ENCODE measurements around the gene HMOX2. TPM values are rescaled to one million over a fixed set of nuclear protein-coding genes. Genes with fewer than 3 reads are reported as not detected.

The HMOX2 gene
- total and polyA plus RNA-seq, 2 donors (not counting 3 experiments of a cell fraction or from before 2014, with no cell fraction given): 80.7 to 86.3 TPM

DNA sequence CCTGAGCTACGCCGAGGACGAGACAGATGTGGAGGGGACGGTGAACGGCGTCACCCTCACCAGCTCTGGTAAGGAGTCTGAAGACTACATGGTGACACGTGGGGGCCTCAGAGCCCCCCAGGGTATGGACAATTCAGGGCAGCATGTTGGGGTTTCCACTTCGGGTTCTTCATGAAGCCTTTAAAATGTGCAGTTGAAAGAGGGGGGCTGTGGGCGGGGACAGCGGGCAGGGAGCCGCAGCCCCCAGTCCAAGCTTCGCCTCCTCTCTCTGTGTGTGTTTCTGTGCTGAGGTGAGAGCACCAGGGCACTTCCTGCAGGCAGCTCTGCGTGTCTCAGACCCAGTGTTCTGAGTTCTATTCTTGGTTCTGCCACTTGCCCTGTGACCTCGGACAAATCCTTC, 25.8 kb upstream of the HMOX2 start:
- Histone ChIP-seq H3K9ac (replicated peaks; ENCODE audit: extremely low read depth, insufficient read depth, low read length) (no peak overlapping the region), H3K9me1 (replicated peaks; ENCODE audit: control insufficient read depth, extremely low read depth, insufficient read depth, low read length) (no peaks in the 10 kb centered on the region), H3K36me3 (ENCODE audit: control insufficient read depth in 2 of 2, extremely low read depth in 1 of 2, insufficient read depth in 2 of 2, low read length in 2 of 2) (peaks cover 21 to 55% of the 10 kb centered on the region in 2 experiments), H3K27ac (ENCODE audit: insufficient read depth, low read depth, low read length) (no peak overlapping the region), H3K4me3 (replicated peaks in 1 of 3; ENCODE audit: insufficient read depth in 1 of 3, low read depth in 1 of 3, low read length in 3 of 3) (no peak overlapping the region), H3K79me2 (ENCODE audit: control insufficient read depth, insufficient read depth, low read length) (no peaks in the 10 kb centered on the region), H3K27me3 (ENCODE audit: control insufficient read depth in 2 of 2, insufficient read depth in 2 of 2, low read length in 2 of 2) (no peaks in the 10 kb centered on the region), H3K4me1 (ENCODE audit: control insufficient read depth, extremely low read depth, insufficient read depth, low read length) (no peaks in the 10 kb centered on the region), H2AFZ (ENCODE audit: low read depth, low read length) (no peak overlapping the region), H4K20me1 (replicated peaks; ENCODE audit: control insufficient read depth, extremely low read depth, insufficient read depth, low read length) (no peaks in the 10 kb centered on the region), H3K4me2 (ENCODE audit: insufficient read depth, low read length) (no peak overlapping the region), H3K9me3 (replicated peaks; ENCODE audit: control insufficient read depth, insufficient read depth, low read length) (no peaks in the 10 kb centered on the region)
- BruUV-seq (replicated peaks): no TSS peak
- DNase-seq (ENCODE audit: low read depth, low spot score) (no peak), FAIRE-seq (no peak)
- dilution Hi-C loops (cut with MboI; ENCODE audit: extremely low pct_ligation_motif_present, low sequenced_read_pairs): no loop called here
- intact Hi-C loops (cut with micrococcal nuclease): no loop called here
- ChIA-PET POLR2A (no interaction called here), CTCF (no interaction called here)
- TF ChIP-seq POLR2AphosphoS5 (IDR thresholded peaks at IDR 0.05; ENCODE audit: insufficient read depth, low read depth, low read length) (no peak), EZH2 (IDR thresholded peaks at IDR 0.05; ENCODE audit: borderline replicate concordance, low read depth, low read length, severe bottlenecking) (no peak), GATA2 (IDR thresholded peaks at IDR 0.05; ENCODE audit: insufficient read depth, insufficient read length, low read depth, low read length) (no peak)

DNA sequence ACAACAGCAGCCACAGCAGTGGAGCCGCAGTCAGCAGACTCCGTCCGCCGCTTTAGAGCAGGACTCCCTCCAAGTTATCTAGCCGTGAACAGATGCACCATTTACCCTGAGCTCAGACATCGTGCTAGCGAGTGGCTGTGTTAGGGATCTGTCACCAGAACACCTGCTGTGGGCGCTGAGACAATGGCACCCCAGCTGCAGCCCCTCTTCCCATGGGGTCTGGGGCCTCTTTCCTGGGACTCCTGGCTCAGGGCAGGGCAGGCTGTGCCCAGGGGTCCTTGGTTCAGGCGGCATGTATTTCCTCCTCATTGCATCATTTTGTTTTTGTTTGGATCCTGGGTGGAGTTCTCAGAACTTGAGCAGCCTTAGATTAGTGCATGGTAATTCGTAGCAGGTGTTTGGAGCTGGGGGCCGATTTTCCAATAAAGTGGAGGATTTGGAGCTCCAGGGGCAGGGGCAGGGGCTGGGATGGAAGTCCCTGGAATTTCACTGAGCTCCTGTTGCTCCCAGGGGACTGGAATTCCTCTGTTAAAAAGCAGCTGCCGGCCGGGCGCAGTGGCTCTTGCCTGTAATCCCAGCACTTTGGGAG, 25.2 kb upstream of the HMOX2 start:
- ChIA-PET POLR2A (no interaction called here), CTCF (interaction anchor here (0.9 kb wide), 1 partner anchor 13 kb away, joined by 5 read pairs; no protein-coding TSS in a partner anchor)
- Histone ChIP-seq H3K4me1 (ENCODE audit: control insufficient read depth, extremely low read depth, insufficient read depth, low read length) (no peaks in the 10 kb centered on the region), H2AFZ (ENCODE audit: low read depth, low read length) (no peak overlapping the region), H4K20me1 (replicated peaks; ENCODE audit: control insufficient read depth, extremely low read depth, insufficient read depth, low read length) (no peaks in the 10 kb centered on the region), H3K79me2 (ENCODE audit: control insufficient read depth, insufficient read depth, low read length) (no peaks in the 10 kb centered on the region), H3K9me3 (replicated peaks; ENCODE audit: control insufficient read depth, insufficient read depth, low read length) (no peaks in the 10 kb centered on the region), H3K27ac (ENCODE audit: insufficient read depth, low read depth, low read length) (no peak overlapping the region), H3K9me1 (replicated peaks; ENCODE audit: control insufficient read depth, extremely low read depth, insufficient read depth, low read length) (no peaks in the 10 kb centered on the region), H3K27me3 (ENCODE audit: control insufficient read depth in 2 of 2, insufficient read depth in 2 of 2, low read length in 2 of 2) (no peaks in the 10 kb centered on the region), H3K9ac (replicated peaks; ENCODE audit: extremely low read depth, insufficient read depth, low read length) (no peak overlapping the region), H3K36me3 (ENCODE audit: control insufficient read depth in 2 of 2, extremely low read depth in 1 of 2, insufficient read depth in 2 of 2, low read length in 2 of 2) (peaks cover 21 to 58% of the 10 kb centered on the region in 2 experiments), H3K4me2 (ENCODE audit: insufficient read depth, low read length) (no peak overlapping the region), H3K4me3 (replicated peaks in 1 of 3; ENCODE audit: insufficient read depth in 1 of 3, low read depth in 1 of 3, low read length in 3 of 3) (no peak overlapping the region)
- no TSS peak for BruUV-seq (replicated peaks)
- DNase-seq (ENCODE audit: low read depth, low spot score) (no peak), FAIRE-seq (no peak)
- dilution Hi-C loops (cut with MboI; ENCODE audit: extremely low pct_ligation_motif_present, low sequenced_read_pairs): no loop called here
- intact Hi-C loops (cut with micrococcal nuclease): no loop called here
- TF ChIP-seq POLR2A (IDR thresholded peaks at IDR 0.05; ENCODE audit: low read depth, low read length) (no peak), MYC (IDR thresholded peaks at IDR 0.05; ENCODE audit: low read depth, low read length) (no peak), MAX (IDR thresholded peaks at IDR 0.05; ENCODE audit: insufficient read depth, insufficient read length) (no peak), JUN (IDR thresholded peaks at IDR 0.05; ENCODE audit: borderline replicate concordance, insufficient read depth, insufficient read length, low read depth) (no peak)

Measured in endothelial cell of umbilical vein (primary cell).